Retina (tissue), 1 donor: ENCODE measurements around the gene ABHD17B.

Source experiments
- DNase-seq: peaks from one replicate; pipeline ENCODE4 v3.0.0-alpha.2; 2016

Gene ABHD17B

GRCh38 chr9:71876106-71876505, 34.9 kb downstream of the ABHD17B start:
- DNase-seq: no peak

- DNase-seq: no peak
Observed at GRCh38 chr9:71875345-71875744, 35.6 kb downstream of the ABHD17B start.

GRCh38 chr9:71863631-71864030, 47.4 kb downstream of the ABHD17B start:
- DNase-seq: no peak

GRCh38 chr9:71861618-71862017, 49.4 kb downstream of the ABHD17B start:
- DNase-seq: no peak

GRCh38 chr9:71859939-71860338, 51.1 kb downstream of the ABHD17B start:
- no peak for DNase-seq

- DNase-seq: no peak
Observed at GRCh38 chr9:71858812-71859211, 52.2 kb downstream of the ABHD17B start.

- no peak for DNase-seq
Observed at GRCh38 chr9:71858102-71858798, 52.7 kb downstream of the ABHD17B start.

GRCh38 chr9:71857159-71857558, 53.8 kb downstream of the ABHD17B start:
- no peak for DNase-seq

GRCh38 chr9:71854811-71855210, 56.2 kb downstream of the ABHD17B start:
- DNase-seq: peak; percentile 29

GRCh38 chr9:71853084-71853483, 57.9 kb downstream of the ABHD17B start:
- no peak for DNase-seq

GRCh38 chr9:71850996-71851395, 60.0 kb downstream of the ABHD17B start:
- no peak for DNase-seq

- no peak for DNase-seq
Observed at GRCh38 chr9:71847892-71848291, 63.1 kb downstream of the ABHD17B start.

- DNase-seq: no peak
Observed at GRCh38 chr9:71844808-71845207, 66.2 kb downstream of the ABHD17B start.

- DNase-seq: no peak
Observed at GRCh38 chr9:71839668-71840067, 71.3 kb downstream of the ABHD17B start.

- DNase-seq: no peak
Observed at GRCh38 chr9:71835596-71835995, 75.4 kb downstream of the ABHD17B start.

- no peak for DNase-seq
Observed at GRCh38 chr9:71830929-71831328, 80.1 kb downstream of the ABHD17B start.

- no peak for DNase-seq
Observed at GRCh38 chr9:71830153-71830552, 80.8 kb downstream of the ABHD17B start.

GRCh38 chr9:71826279-71826678, 84.7 kb downstream of the ABHD17B start:
- DNase-seq: no peak

- no peak for DNase-seq
Observed at GRCh38 chr9:71824257-71824656, 86.7 kb downstream of the ABHD17B start.

- DNase-seq: no peak
Observed at GRCh38 chr9:71822935-71823334, 88.1 kb downstream of the ABHD17B start.

GRCh38 chr9:71822456-71822855, 88.5 kb downstream of the ABHD17B start:
- no peak for DNase-seq

GRCh38 chr9:71821405-71821804, 89.6 kb downstream of the ABHD17B start:
- DNase-seq: no peak

- DNase-seq: no peak
Observed at GRCh38 chr9:71820403-71820921, 90.5 kb downstream of the ABHD17B start.

- DNase-seq: peak; percentile 32
Observed at GRCh38 chr9:71819115-71819739, 91.8 kb downstream of the ABHD17B start.
